ENCODE data around the gene DGKG.
A peak's percentile ranks its signal among the peaks of the same experiment; 100 is the strongest.

The DGKG gene

GRCh38 chr3:186138272-186138981, 223.6 kb downstream of the DGKG start:
- no peak for DNase-seq (ENCODE audit: low spot score)

- DNase-seq (ENCODE audit: low spot score) = no peak
These were observed 224.9 kb downstream of the DGKG start for GRCh38 chr3:186137051-186137685.

- DNase-seq (ENCODE audit: low spot score) = no peak
These were observed 228.1 kb downstream of the DGKG start for GRCh38 chr3:186133980-186134379.

GRCh38 chr3:186132487-186132886, 229.5 kb downstream of the DGKG start:
- no peak for DNase-seq (ENCODE audit: low spot score)

GRCh38 chr3:186129206-186129605, 232.8 kb downstream of the DGKG start:
- no peak for DNase-seq (ENCODE audit: low spot score)

- DNase-seq (ENCODE audit: low spot score) = no peak
These were observed 233.9 kb downstream of the DGKG start for GRCh38 chr3:186128158-186128557.

GRCh38 chr3:186127463-186127862, 234.6 kb downstream of the DGKG start:
- no peak for DNase-seq (ENCODE audit: low spot score)

GRCh38 chr3:186125118-186125517, 236.9 kb downstream of the DGKG start:
- no peak for DNase-seq (ENCODE audit: low spot score)

GRCh38 chr3:186124592-186124991, 237.4 kb downstream of the DGKG start:
- no peak for DNase-seq (ENCODE audit: low spot score)

GRCh38 chr3:186123012-186123411, 239.0 kb downstream of the DGKG start:
- no peak for DNase-seq (ENCODE audit: low spot score)

GRCh38 chr3:186121968-186122367, 240.1 kb downstream of the DGKG start:
- DNase-seq (ENCODE audit: low spot score) = peak; percentile 24

- DNase-seq (ENCODE audit: low spot score) = no peak
These were observed 240.8 kb downstream of the DGKG start for GRCh38 chr3:186121278-186121677.

GRCh38 chr3:186119499-186119898, 242.5 kb downstream of the DGKG start:
- DNase-seq (ENCODE audit: low spot score) = no peak

GRCh38 chr3:186118692-186119091, 243.3 kb downstream of the DGKG start:
- DNase-seq (ENCODE audit: low spot score) = no peak

GRCh38 chr3:186117521-186118134, 244.4 kb downstream of the DGKG start:
- no peak for DNase-seq (ENCODE audit: low spot score)

- no peak for DNase-seq (ENCODE audit: low spot score)
These were observed 246.6 kb downstream of the DGKG start for GRCh38 chr3:186115239-186115996.

GRCh38 chr3:186110975-186111974, 250.8 kb downstream of the DGKG start:
- no peak for DNase-seq (ENCODE audit: low spot score)

GRCh38 chr3:186109897-186110803, 251.9 kb downstream of the DGKG start:
- DNase-seq (ENCODE audit: low spot score) = peak; percentile 62

GRCh38 chr3:186108941-186109865, 252.8 kb downstream of the DGKG start, which contains the start of gene ETV5:
Gene ETV5 (minus strand): TSS chr3:186109089. CDS start chr3:186105868, 3,221 bp downstream.
- DNase-seq (ENCODE audit: low spot score) = peak; percentile 100
